Vagina (tissue), 2 donors: Measurements from ENCODE around the gene PTPN3.

ENCODE experiments used
- POLR2A ChIP-seq, 2 donors: fragments of 450-650 bp; IDR thresholded peaks; one replicate each; pipeline ENCODE4 v1.6.1; 2017; ENCODE audit warnings: antibody characterized with exemption in 2 of 2, mild to moderate bottlenecking in 2 of 2, moderate library complexity in 2 of 2
- POLR2AphosphoS5 ChIP-seq, 2 donors: sonication (generic); formaldehyde crosslinking; IDR thresholded peaks; one replicate each; pipeline ENCODE4 v1.9.0; 2017; ENCODE audit warnings: antibody characterized with exemption in 2 of 2, mild to moderate bottlenecking in 2 of 2, low read depth in 1 of 2; ENCODE audit not compliant: insufficient read depth in 1 of 2

- TF ChIP-seq POLR2A (IDR thresholded peaks at IDR 0.05) (no peak), POLR2AphosphoS5 (IDR thresholded peaks at IDR 0.05; ENCODE audit: insufficient read depth in 1 of 2, low read depth in 1 of 2) (no peak)
Observed at GRCh38 chr9:109454041-109454440, 44.1 kb downstream of the PTPN3 start.
